CD8-positive, alpha-beta memory T cell (primary cell): Measurements from ENCODE around the gene SS18L1. TPM values are rescaled to one million over a fixed set of nuclear protein-coding genes. Genes with fewer than 3 reads are reported as not detected.
A peak's percentile ranks its signal among the peaks of the same experiment; 100 is the strongest.

Experiments
- CTCF ChIA-PET: fragments of 350-600 bp; sonication (Branson Sonifier 250); formaldehyde crosslinking; loops from one replicate; lab custom pipeline; 2021; ENCODE audit warnings: antibody characterized with exemption; lab: Charles Lee
- POLR2A ChIA-PET: fragments of 350-600 bp; sonication (Branson Sonifier 250); formaldehyde crosslinking; loops from one replicate; lab custom pipeline; 2021; ENCODE audit warnings: antibody characterized with exemption; lab: Charles Lee
- DNase-seq, 5 donors: peaks; one replicate each; pipeline versions ENCODE4 v3.0.0 to v3.0.0-alpha.2; 2020 to 2022; ENCODE audit warnings: mixed read lengths in 1 of 5
- H3K27ac ChIP-seq: one replicate; pipeline ENCODE4 v1.7.0; 2013; ENCODE audit warnings: low read depth, mild to moderate bottlenecking, low read length, moderate library complexity
- H3K27me3 ChIP-seq: 2 replicates; pipeline ENCODE4 v1.7.0; 2013; ENCODE audit warnings: low read length, mild to moderate bottlenecking; ENCODE audit not compliant: insufficient read depth, poor library complexity, severe bottlenecking
- H3K36me3 ChIP-seq: 2 replicates; pipeline ENCODE4 v1.7.0; 2013; ENCODE audit warnings: mild to moderate bottlenecking, low read length, moderate library complexity; ENCODE audit not compliant: insufficient read depth
- H3K4me1 ChIP-seq: 2 replicates; pipeline ENCODE4 v1.7.0; 2013; ENCODE audit warnings: mild to moderate bottlenecking, low read length, moderate library complexity; ENCODE audit not compliant: insufficient read depth
- H3K4me3 ChIP-seq: 2 replicates; pipeline ENCODE4 v1.7.0; 2013; ENCODE audit warnings: mild to moderate bottlenecking, low read length
- H3K9me3 ChIP-seq: 2 replicates; pipeline ENCODE4 v1.7.0; 2013; ENCODE audit warnings: mild to moderate bottlenecking, low read length
- H3K27ac Mint-ChIP-seq, 8 donors: one replicate each; pipeline ENCODE4 v1.8.0; 2020 to 2021; ENCODE audit warnings: mixed read lengths in 8 of 8, mild to moderate bottlenecking in 6 of 8, inconsistent platforms in 3 of 8, moderate library complexity in 3 of 8
- H3K27me3 Mint-ChIP-seq, 2 donors: one replicate each; pipeline ENCODE4 v1.8.0; 2020 to 2021; ENCODE audit warnings: mixed read lengths in 2 of 2, mild to moderate bottlenecking in 1 of 2, moderate library complexity in 1 of 2
- H3K36me3 Mint-ChIP-seq, 3 donors: one replicate each; pipeline ENCODE4 v1.8.0; 2020 to 2021; ENCODE audit warnings: mixed read lengths in 3 of 3, inconsistent platforms in 1 of 3, mild to moderate bottlenecking in 1 of 3
- H3K4me1 Mint-ChIP-seq, 3 donors: one replicate each; pipeline ENCODE4 v1.8.0; 2020 to 2021; ENCODE audit warnings: mixed read lengths in 3 of 3, inconsistent platforms in 1 of 3, mild to moderate bottlenecking in 1 of 3
- H3K4me3 Mint-ChIP-seq, 7 donors: one replicate each; pipeline ENCODE4 v1.8.0; 2020 to 2021; ENCODE audit warnings: mixed read lengths in 7 of 7, mild to moderate bottlenecking in 6 of 7, moderate library complexity in 4 of 7, inconsistent platforms in 2 of 7
- H3K9me3 Mint-ChIP-seq, 5 donors: one replicate each; pipeline ENCODE4 v1.8.0; 2020 to 2022; ENCODE audit warnings: mixed read lengths in 5 of 5, mild to moderate bottlenecking in 3 of 5, moderate library complexity in 2 of 5, inconsistent platforms in 1 of 5
- polyA plus RNA-seq: library from polyadenylated mRNA; unstranded; fragments of 300-500 nt; fragmentation: Illumina TruSeq; gene quantifications from one replicate; pipeline ENCODE4 v1.2.3, GENCODE V29; 2021
- total RNA-seq, 2 experiments: library from RNA; stranded (reverse); gene quantifications; one replicate each; pipeline ENCODE4 v1.2.3, GENCODE V29; 2021

The SS18L1 gene
- total and polyA plus RNA-seq, 3 experiments from 2014 or later = 0.86 to 18.5 (median 16.9) TPM

DNA sequence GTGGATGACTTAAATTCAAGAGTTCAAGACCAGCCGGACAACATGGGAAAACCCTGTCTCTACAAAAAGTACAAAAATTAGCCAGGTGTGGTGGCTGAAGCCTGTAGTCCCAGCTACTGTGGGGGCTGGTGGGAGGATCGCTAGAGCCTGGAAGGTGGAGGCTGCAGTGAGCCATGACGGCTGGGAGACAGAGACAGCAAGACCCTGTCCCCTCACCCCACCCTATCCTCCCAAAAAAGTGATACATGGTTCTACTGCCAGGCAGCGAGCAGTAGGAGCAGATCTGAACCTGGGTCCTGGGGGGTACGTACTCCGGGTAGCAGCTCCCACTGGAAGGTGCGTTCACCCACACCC is 2.5 kb upstream of the SS18L1 start:
- Histone ChIP-seq H3K9me3 (no peaks in the 10 kb centered on the region), H3K4me3 (no peak overlapping the region), H3K27ac (peak overlapping the region; percentile 38), H3K36me3 (peaks cover 46% of the 10 kb centered on the region), H3K27me3 (no peaks in the 10 kb centered on the region), H3K4me1 (peaks cover 29% of the 10 kb centered on the region)
- Mint-ChIP-seq H3K27me3 (peaks cover 0 to 2% of the 10 kb centered on the region in 2 donors), H3K27ac (peak overlapping the region; percentile 91 to 99 (median 96)), H3K36me3 (peaks cover 7 to 68% (median 11%) of the 10 kb centered on the region in 3 donors), H3K9me3 (no peaks in the 10 kb centered on the region), H3K4me3 (peak overlapping the region; percentile 89 to 98 (median 92)), H3K4me1 (peaks cover 47 to 66% (median 62%) of the 10 kb centered on the region in 3 donors)
- ChIA-PET CTCF (interaction anchor here (0.7 to 1.6 kb wide), 4 partner anchors 18 to 130 kb away, joined by 3 to 6 read pairs (median 4); partner anchors contain the start of gene LSM14B), POLR2A (interaction anchor here (3.0 kb wide), 1 partner anchor 74 kb away, joined by 21 read pairs; the partner anchor contains the start of gene TAF4)
- no peak for DNase-seq

DNA sequence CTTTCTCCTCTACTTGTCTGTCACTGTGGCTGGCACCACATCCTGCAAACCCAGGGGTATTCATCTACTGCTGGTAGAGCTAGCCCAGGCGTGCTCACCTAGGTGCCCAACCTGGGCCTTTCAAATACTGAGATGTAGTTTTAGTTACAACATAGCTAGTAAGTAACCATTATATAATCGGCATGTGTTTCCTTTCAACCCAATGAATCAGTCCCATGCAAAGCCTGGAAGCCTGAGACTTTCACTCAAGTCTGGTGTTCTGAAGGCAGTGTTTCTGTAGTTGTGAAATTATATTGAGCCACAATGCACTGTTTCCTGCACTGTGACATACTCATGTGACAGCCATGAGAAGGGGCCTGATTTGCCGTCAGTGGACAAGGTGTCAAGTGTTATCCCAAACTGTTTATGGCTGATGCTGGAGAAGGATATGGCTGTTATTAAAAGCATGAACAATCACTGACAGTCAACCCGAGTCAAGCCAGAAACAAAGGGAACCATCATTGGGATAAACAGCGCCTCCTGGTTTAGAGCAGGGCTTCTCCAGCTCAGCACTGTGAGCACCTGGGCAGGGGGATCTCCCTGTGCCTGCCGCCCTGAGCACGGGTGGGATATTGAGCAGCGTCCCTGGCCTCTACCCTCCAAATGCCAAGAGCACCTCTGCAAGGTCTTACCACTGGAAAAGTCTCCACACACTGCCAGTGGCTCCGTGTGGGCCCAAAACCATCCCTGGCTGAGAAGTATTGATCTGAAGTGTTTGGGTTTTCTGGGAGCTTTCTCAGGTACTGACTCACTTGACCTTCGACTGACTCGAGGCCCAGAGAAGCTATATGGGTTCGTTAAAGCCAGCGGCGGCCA is 1.9 kb upstream of the SS18L1 start:
- POLR2A ChIA-PET = interaction anchor here (2.4 to 3.0 kb wide), 2 partner anchors 19 to 75 kb away, joined by 21 read pairs; partner anchors contain the start of genes LSM14B and TAF4
- peak overlapping the region; percentile 91 to 99 (median 96) for H3K27ac Mint-ChIP-seq
- H3K36me3 Mint-ChIP-seq = peaks cover 7 to 62% (median 11%) of the 10 kb centered on the region in 3 donors
- Histone ChIP-seq H3K27ac (peak overlapping the region; percentile 72), H3K36me3 (peaks cover 40% of the 10 kb centered on the region), H3K4me3 (peak overlapping the region; percentile 17), H3K9me3 (no peaks in the 10 kb centered on the region), H3K4me1 (peaks cover 29% of the 10 kb centered on the region), H3K27me3 (no peaks in the 10 kb centered on the region)
- peaks cover 47 to 65% (median 58%) of the 10 kb centered on the region in 3 donors for H3K4me1 Mint-ChIP-seq
- H3K4me3 Mint-ChIP-seq = peak overlapping the region; percentile 89 to 98 (median 92)
- peaks cover 0 to 2% of the 10 kb centered on the region in 2 donors for H3K27me3 Mint-ChIP-seq
- no peaks in the 10 kb centered on the region for H3K9me3 Mint-ChIP-seq
- peak; percentile 36 to 74 (median 53) for DNase-seq
- CTCF ChIA-PET = interaction anchor here (0.7 to 1.6 kb wide), 4 partner anchors 18 to 130 kb away, joined by 3 to 6 read pairs (median 4); partner anchors contain the start of gene LSM14B

DNA sequence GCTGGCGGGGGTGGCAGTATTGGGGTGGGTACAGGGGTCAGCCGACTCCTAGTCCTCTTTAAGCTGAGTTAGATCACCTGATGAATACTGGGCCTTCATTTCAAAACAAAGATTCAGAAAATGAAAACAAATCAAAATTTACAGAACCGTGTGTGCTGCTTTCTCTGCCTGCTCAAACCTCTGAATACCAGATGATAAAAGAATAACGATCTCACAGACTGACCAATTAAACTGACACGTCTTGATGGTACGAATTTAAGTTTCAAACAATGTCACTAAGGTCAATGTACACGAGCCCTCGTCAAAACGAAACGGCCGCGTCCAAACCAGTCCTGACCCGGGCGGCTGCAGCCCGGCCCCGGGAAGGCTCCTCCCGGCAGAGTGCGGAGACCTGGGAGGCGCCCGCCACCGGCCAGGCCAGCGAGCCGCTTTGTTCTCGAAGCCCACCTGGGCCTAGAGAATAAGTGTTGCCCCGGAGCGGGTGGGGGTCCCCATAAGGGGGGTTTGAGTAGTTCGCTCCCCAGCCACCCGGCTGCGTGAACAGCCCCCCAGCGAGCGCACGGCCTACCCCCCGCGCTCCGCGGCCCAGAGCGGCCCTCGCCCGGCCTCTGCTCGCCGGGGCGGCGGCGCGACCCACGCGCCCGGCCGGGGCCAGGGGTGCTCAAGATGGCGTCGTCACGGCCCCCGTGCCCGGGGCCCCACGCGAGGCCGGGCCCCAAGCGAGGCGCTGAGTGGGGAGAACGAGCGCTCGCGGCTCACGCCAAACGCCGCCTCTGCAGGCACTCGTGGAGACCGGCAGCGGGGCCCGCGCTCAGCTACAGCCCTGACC is 1.1 kb upstream of the SS18L1 start:
- Histone ChIP-seq H3K27me3 (no peaks in the 10 kb centered on the region), H3K4me3 (peak overlapping the region; percentile 17), H3K36me3 (peaks cover 35% of the 10 kb centered on the region), H3K4me1 (peaks cover 29% of the 10 kb centered on the region), H3K27ac (peak overlapping the region; percentile 72), H3K9me3 (no peaks in the 10 kb centered on the region)
- Mint-ChIP-seq H3K4me3 (peak overlapping the region; percentile 89 to 98 (median 92)), H3K9me3 (no peaks in the 10 kb centered on the region), H3K36me3 (peaks cover 7 to 54% (median 9%) of the 10 kb centered on the region in 3 donors), H3K27me3 (peaks cover 0 to 2% of the 10 kb centered on the region in 2 donors), H3K27ac (peak overlapping the region; percentile 91 to 99 (median 96)), H3K4me1 (peaks cover 46 to 68% (median 53%) of the 10 kb centered on the region in 3 donors)
- POLR2A ChIA-PET = interaction anchor here (0.6 to 3.0 kb wide), 3 partner anchors 20 to 76 kb away, joined by 5 to 21 read pairs (median 21); partner anchors contain the start of genes LSM14B and TAF4
- CTCF ChIA-PET = interaction anchor here (1.0 to 1.6 kb wide), 3 partner anchors 19 to 131 kb away, joined by 3 to 6 read pairs (median 6); partner anchors contain the start of gene LSM14B
- no peak for DNase-seq

DNA sequence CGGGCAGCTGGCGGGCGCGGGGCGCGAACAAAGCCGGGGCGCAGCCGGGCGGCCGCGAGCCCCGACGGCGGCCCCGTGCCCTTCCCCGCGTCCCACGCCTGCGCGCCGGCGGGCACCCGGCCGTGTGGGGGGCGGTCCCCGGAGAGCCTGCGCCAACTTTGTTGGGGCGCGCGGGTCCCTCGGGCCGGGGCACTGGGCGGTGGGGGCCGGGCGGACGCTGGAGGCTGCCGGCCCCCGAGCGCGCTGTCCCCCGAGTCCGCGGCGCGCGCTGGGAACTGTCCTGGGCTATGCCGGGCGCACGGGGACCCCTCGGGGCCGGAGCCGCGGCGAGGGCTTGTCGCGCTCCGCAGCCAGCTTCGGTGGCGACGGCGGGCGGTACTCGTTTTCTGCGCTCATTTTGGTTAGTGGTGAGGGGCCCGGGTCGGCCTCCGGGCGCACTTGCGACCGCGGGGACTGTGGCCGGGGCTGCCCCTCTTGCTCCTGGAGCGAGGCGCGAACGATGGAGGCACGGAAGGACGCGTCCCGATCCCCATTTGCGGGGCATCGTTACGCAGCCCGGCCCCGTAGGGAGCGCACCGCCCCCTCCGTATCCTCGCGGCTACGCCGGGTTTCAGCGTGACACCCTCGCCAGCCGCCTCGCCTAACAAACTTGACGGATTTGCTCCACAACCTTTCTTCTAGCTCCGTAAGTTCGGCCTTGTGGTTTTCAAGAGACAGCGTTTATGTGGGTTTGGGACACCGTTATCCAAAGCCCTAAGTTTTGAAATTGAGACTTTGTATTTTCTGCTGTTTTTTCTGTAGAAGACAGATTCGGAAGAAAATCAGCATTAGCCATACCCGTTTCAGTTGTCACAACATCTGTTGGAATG is 622 bp downstream of the SS18L1 start:
- H3K27ac ChIP-seq = peak overlapping the region; percentile 3
- H3K27ac Mint-ChIP-seq = peak overlapping the region; percentile 18 to 95 (median 84)
- peaks cover 29% of the 10 kb centered on the region for H3K4me1 ChIP-seq
- peak overlapping the region; percentile 61 for H3K4me3 ChIP-seq
- peaks cover 0 to 2% of the 10 kb centered on the region in 2 donors for H3K27me3 Mint-ChIP-seq
- ChIA-PET POLR2A (interaction anchor here (0.7 to 3.0 kb wide), 4 partner anchors 10 to 133 kb away, joined by 3 to 21 read pairs (median 4); partner anchors contain the start of genes LSM14B and TAF4), CTCF (interaction anchor here (1.2 to 2.3 kb wide), 2 partner anchors 12 to 133 kb away, joined by 3 to 7 read pairs; no protein-coding TSS in a partner anchor)
- peaks cover 41 to 67% (median 44%) of the 10 kb centered on the region in 3 donors for H3K4me1 Mint-ChIP-seq
- H3K4me3 Mint-ChIP-seq = peak overlapping the region; percentile 78 to 88 (median 86)
- peaks cover 18% of the 10 kb centered on the region for H3K36me3 ChIP-seq
- H3K9me3 ChIP-seq = no peaks in the 10 kb centered on the region
- peak in 4 of 5 donors; percentile 27 to 46 (median 32) for DNase-seq
- peaks cover 0 to 37% (median 3%) of the 10 kb centered on the region in 3 donors for H3K36me3 Mint-ChIP-seq
- H3K9me3 Mint-ChIP-seq = no peaks in the 10 kb centered on the region
- H3K27me3 ChIP-seq = no peaks in the 10 kb centered on the region

DNA sequence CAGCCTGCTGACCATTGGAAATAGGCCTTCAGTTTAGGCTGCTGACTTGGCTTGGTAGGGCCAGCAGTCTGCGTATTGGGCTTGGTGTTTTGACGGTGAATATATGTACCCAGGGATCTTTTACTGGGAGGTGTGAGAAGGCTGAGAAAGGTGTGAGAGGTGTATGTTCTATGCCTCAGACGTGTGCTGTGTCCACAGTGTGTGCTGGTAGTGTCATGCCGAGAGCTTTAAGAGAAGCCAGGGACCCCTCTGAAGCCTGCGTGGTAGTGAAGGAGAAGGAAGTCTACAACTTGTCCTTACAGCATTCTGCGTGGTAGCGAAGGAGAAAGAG is 2.1 kb downstream of the SS18L1 start:
- Mint-ChIP-seq H3K27me3 (peaks cover 0 to 2% of the 10 kb centered on the region in 2 donors), H3K4me1 (peaks cover 42 to 65% (median 47%) of the 10 kb centered on the region in 3 donors), H3K36me3 (peaks cover 0 to 26% (median 5%) of the 10 kb centered on the region in 3 donors), H3K4me3 (peak overlapping the region; percentile 41 to 88 (median 83)), H3K9me3 (no peaks in the 10 kb centered on the region), H3K27ac (peak overlapping the region in 4 of 8 donors; percentile 70 to 95 (median 88))
- Histone ChIP-seq H3K4me3 (no peak overlapping the region), H3K27me3 (no peaks in the 10 kb centered on the region), H3K4me1 (peaks cover 25% of the 10 kb centered on the region), H3K9me3 (no peaks in the 10 kb centered on the region), H3K27ac (no peak overlapping the region), H3K36me3 (peaks cover 3% of the 10 kb centered on the region)
- CTCF ChIA-PET = no interaction called here
- POLR2A ChIA-PET = no interaction called here
- no peak for DNase-seq

DNA sequence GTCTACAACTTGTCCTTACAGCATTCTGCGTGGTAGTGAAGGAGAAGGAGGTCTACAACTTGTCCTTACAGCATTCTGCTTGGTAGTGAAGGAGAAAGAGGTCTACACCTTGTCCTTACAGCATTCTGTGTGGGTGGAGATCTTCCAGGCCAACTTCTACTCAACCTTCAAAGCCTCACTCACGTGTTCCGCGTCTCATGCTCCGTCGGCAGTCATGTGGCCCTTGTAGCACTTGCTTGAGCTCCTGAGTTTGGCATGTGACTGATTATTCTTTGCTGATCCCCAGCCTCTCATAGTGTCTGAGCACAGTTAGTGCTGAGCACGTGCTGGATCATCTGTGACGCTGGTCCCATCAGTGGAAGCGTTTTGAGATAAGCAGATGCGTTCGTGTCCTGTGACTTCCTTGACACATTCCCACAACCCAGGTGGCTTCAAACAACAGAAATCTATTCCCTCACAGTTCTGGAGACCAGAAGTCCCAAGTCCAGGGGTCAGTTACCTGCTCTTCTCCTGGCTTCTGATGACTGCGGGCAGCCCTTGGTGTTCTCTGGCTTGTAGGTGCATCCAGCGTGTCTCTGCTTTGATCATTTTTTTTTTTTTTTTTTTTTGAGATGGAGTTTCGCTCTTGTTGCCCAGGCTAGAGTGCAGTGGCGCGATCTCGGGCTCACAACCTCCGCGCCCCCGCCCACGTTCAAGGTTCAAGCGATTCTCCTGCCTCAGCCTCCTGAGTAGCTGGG is 2.6 kb downstream of the SS18L1 start:
- ChIA-PET POLR2A (interaction anchor here (0.6 kb wide), 1 partner anchor 79 kb away, joined by 7 read pairs; no protein-coding TSS in a partner anchor), CTCF (no interaction called here)
- Mint-ChIP-seq H3K27ac (peak overlapping the region in 3 of 8 donors; percentile 37 to 95 (median 89)), H3K36me3 (peaks cover 0 to 23% (median 5%) of the 10 kb centered on the region in 3 donors), H3K4me1 (peaks cover 36 to 60% (median 41%) of the 10 kb centered on the region in 3 donors), H3K9me3 (no peaks in the 10 kb centered on the region), H3K27me3 (peaks cover 0 to 2% of the 10 kb centered on the region in 2 donors), H3K4me3 (peak overlapping the region in 4 of 7 donors; percentile 32 to 88 (median 54))
- H3K4me3 ChIP-seq = no peak overlapping the region
- no peak overlapping the region for H3K27ac ChIP-seq
- no peaks in the 10 kb centered on the region for H3K9me3 ChIP-seq
- H3K4me1 ChIP-seq = peaks cover 20% of the 10 kb centered on the region
- no peaks in the 10 kb centered on the region for H3K27me3 ChIP-seq
- no peak for DNase-seq
- no peaks in the 10 kb centered on the region for H3K36me3 ChIP-seq
